Trophoblast cell (in vitro differentiated cells and primary cell): ENCODE results near the gene PRR23A.

Experiments
- DNase-seq, 2 donors: peaks; one replicate each; pipeline ENCODE4 v3.0.0-alpha.2; 2016
- H2AFZ ChIP-seq: 2 replicates; pipeline ENCODE4 v1.6.1; 2013; ENCODE audit warnings: low read length, moderate library complexity, mild to moderate bottlenecking; ENCODE audit not compliant: insufficient read depth, poor library complexity
- H2AK5ac ChIP-seq: 2 replicates; pipeline ENCODE4 v1.6.1; 2013; ENCODE audit warnings: mild to moderate bottlenecking, low read length
- H2BK120ac ChIP-seq: 2 replicates; pipeline ENCODE4 v1.6.1; 2013; ENCODE audit warnings: low read length, mild to moderate bottlenecking, moderate library complexity; ENCODE audit not compliant: insufficient read depth, poor library complexity
- H2BK12ac ChIP-seq: 2 replicates; pipeline ENCODE4 v1.6.1; 2013; ENCODE audit warnings: mild to moderate bottlenecking, low read length, moderate library complexity
- H2BK5ac ChIP-seq: 2 replicates; pipeline ENCODE4 v1.6.1; 2013; ENCODE audit warnings: low read length, low read depth, moderate library complexity, mild to moderate bottlenecking; ENCODE audit not compliant: poor library complexity
- H3K14ac ChIP-seq: 2 replicates; pipeline ENCODE4 v1.6.1; 2013; ENCODE audit warnings: mild to moderate bottlenecking, low read length
- H3K18ac ChIP-seq: 2 replicates; pipeline ENCODE4 v1.6.1; 2013; ENCODE audit warnings: mild to moderate bottlenecking, low read length
- H3K23ac ChIP-seq: 2 replicates; pipeline ENCODE4 v1.6.1; 2013; ENCODE audit warnings: low read length
- H3K27ac ChIP-seq: 2 replicates; pipeline ENCODE4 v1.5.1; 2013; ENCODE audit warnings: low read depth, mild to moderate bottlenecking, inconsistent platforms, low read length, moderate library complexity
- H3K27me3 ChIP-seq: 2 replicates; pipeline ENCODE4 v1.6.1; 2013; ENCODE audit warnings: inconsistent platforms, mild to moderate bottlenecking, low read length, moderate library complexity; ENCODE audit not compliant: insufficient read depth
- H3K36me3 ChIP-seq, 2 experiments: 1 replicate in 1 of 2; 2 replicates in 1 of 2; pipeline ENCODE4 v1.6.1; 2013; ENCODE audit warnings: low read length in 2 of 2, mild to moderate bottlenecking in 2 of 2, moderate library complexity in 1 of 2; ENCODE audit not compliant: insufficient read depth in 2 of 2, control insufficient read depth in 1 of 2
- H3K4ac ChIP-seq: 2 replicates; pipeline ENCODE4 v1.6.1; 2013; ENCODE audit warnings: low read depth, mild to moderate bottlenecking, low read length, moderate library complexity
- H3K4me1 ChIP-seq, 2 experiments: 1 replicate in 1 of 2; 2 replicates in 1 of 2; pipeline ENCODE4 v1.6.1; 2013; ENCODE audit warnings: low read length in 2 of 2, mild to moderate bottlenecking in 2 of 2, moderate library complexity in 1 of 2; ENCODE audit not compliant: insufficient read depth in 2 of 2, control insufficient read depth in 1 of 2
- H3K4me2 ChIP-seq: 2 replicates; pipeline ENCODE4 v1.6.1; 2013; ENCODE audit warnings: inconsistent platforms, mild to moderate bottlenecking, low read length, moderate library complexity
- H3K4me3 ChIP-seq: 2 replicates; pipeline ENCODE4 v1.5.1; 2013; ENCODE audit warnings: mild to moderate bottlenecking, low read depth, low read length, inconsistent platforms
- H3K79me1 ChIP-seq: one replicate; pipeline ENCODE4 v1.6.1; 2013; ENCODE audit warnings: low read length
- H3K79me2 ChIP-seq: 2 replicates; pipeline ENCODE4 v1.6.1; 2013; ENCODE audit warnings: low read length, mild to moderate bottlenecking; ENCODE audit not compliant: control insufficient read depth, insufficient read depth, poor library complexity
- H3K9ac ChIP-seq: 2 replicates; pipeline ENCODE4 v1.6.1; 2013; ENCODE audit warnings: mild to moderate bottlenecking, low read length
- H3K9me3 ChIP-seq: 2 replicates; pipeline ENCODE4 v1.6.1; 2013; ENCODE audit warnings: low read depth, mild to moderate bottlenecking, control low read depth, inconsistent platforms, low read length; ENCODE audit not compliant: insufficient read depth
- H4K12ac ChIP-seq: 2 replicates; pipeline ENCODE4 v1.6.1; 2013; ENCODE audit warnings: low read depth, mild to moderate bottlenecking, low read length, moderate library complexity
- H4K8ac ChIP-seq: 2 replicates; pipeline ENCODE4 v1.6.1; 2013; ENCODE audit warnings: low read depth, mild to moderate bottlenecking, low read length, moderate library complexity
- H4K91ac ChIP-seq: one replicate; pipeline ENCODE4 v1.6.1; 2013; ENCODE audit warnings: low read depth, mild to moderate bottlenecking, low read length, moderate library complexity
- WGBS: extraction: QIAGEN DNeasy Blood & Tissue Kit; methylation state at CpG from one replicate; pipeline ENCODE4 v1.1.7; 2013; ENCODE audit warnings: missing lambda C conversion rate; ENCODE audit not compliant: insufficient read length, insufficient coverage; ENCODE audit errors: extremely low coverage; 5-methylcytosine and 5-hydroxymethylcytosine counted together

PRR23A gene

GRCh38 chr3:139020868-139021234 lies 14.8 kb upstream of the PRR23A start, which contains the start of gene PRR23B:
TSS of gene PRR23B (minus strand) at chr3:139020926. CDS start at chr3:139020661, 265 bp downstream.
- no peaks in the 10 kb centered on the region for H3K27me3 ChIP-seq
- H3K4ac ChIP-seq: no peak within 1 kb of the TSS
- H4K8ac ChIP-seq: no peak within 1 kb of the TSS
- no peaks in the 10 kb centered on the region for H3K79me1 ChIP-seq
- H3K14ac ChIP-seq: no peak within 1 kb of the TSS
- WGBS: no CpG with 5 or more reads among the region's 19 CpGs
- H3K9ac ChIP-seq: no peak within 1 kb of the TSS
- H3K4me2 ChIP-seq: no peak within 1 kb of the TSS
- no peaks in the 10 kb centered on the region for H3K79me2 ChIP-seq
- no peak for DNase-seq
- H2AK5ac ChIP-seq: no peak within 1 kb of the TSS
- no peak within 1 kb of the TSS for H3K27ac ChIP-seq
- no peak within 1 kb of the TSS for H4K91ac ChIP-seq
- no peak within 1 kb of the TSS for H2BK5ac ChIP-seq
- no peak within 1 kb of the TSS for H3K18ac ChIP-seq
- no peak within 1 kb of the TSS for H3K4me3 ChIP-seq
- H2BK120ac ChIP-seq: no peak within 1 kb of the TSS
- no peak within 1 kb of the TSS for H3K23ac ChIP-seq
- no peaks in the 10 kb centered on the region for H3K36me3 ChIP-seq
- H4K12ac ChIP-seq: no peak within 1 kb of the TSS
- H2BK12ac ChIP-seq: no peak within 1 kb of the TSS
- H3K9me3 ChIP-seq: peaks cover 5% of the 10 kb centered on the region
- no peak within 1 kb of the TSS for H2AFZ ChIP-seq
- H3K4me1 ChIP-seq: no peaks in the 10 kb centered on the region

- Histone ChIP-seq H2AFZ (no peak overlapping the region), H3K4me1 (no peaks in the 10 kb centered on the region), H3K36me3 (no peaks in the 10 kb centered on the region), H3K27ac (no peak overlapping the region), H3K9me3 (peaks cover 5% of the 10 kb centered on the region), H3K4me3 (no peak overlapping the region), H3K23ac (no peak overlapping the region), H2AK5ac (no peak overlapping the region), H2BK12ac (no peak overlapping the region), H2BK5ac (no peak overlapping the region), H2BK120ac (no peak overlapping the region), H4K8ac (no peak overlapping the region), H3K14ac (no peak overlapping the region), H3K4me2 (no peak overlapping the region), H3K9ac (no peak overlapping the region), H3K18ac (no peak overlapping the region), H3K27me3 (no peaks in the 10 kb centered on the region), H3K79me2 (no peaks in the 10 kb centered on the region), H4K12ac (no peak overlapping the region), H4K91ac (no peak overlapping the region), H3K4ac (no peak overlapping the region), H3K79me1 (no peaks in the 10 kb centered on the region)
- no CpG with 5 or more reads among the region's 81 CpGs for WGBS
- no peak for DNase-seq
These were observed 14.2 kb upstream of the PRR23A start for GRCh38 chr3:139020036-139020867.

GRCh38 chr3:139016430-139017048 lies 10.5 kb upstream of the PRR23A start:
- no peak overlapping the region for H4K91ac ChIP-seq
- no peak overlapping the region for H3K14ac ChIP-seq
- H4K12ac ChIP-seq: no peak overlapping the region

GRCh38 chr3:139005356-139005993 lies 593 bp downstream of the PRR23A start:
- Histone ChIP-seq H3K79me2 (no peaks in the 10 kb centered on the region), H3K14ac (no peak overlapping the region), H3K18ac (no peak overlapping the region), H3K79me1 (no peaks in the 10 kb centered on the region), H2BK120ac (no peak overlapping the region), H2AK5ac (no peak overlapping the region), H3K4me2 (no peak overlapping the region), H3K4me1 (no peaks in the 10 kb centered on the region), H2BK5ac (no peak overlapping the region), H3K4me3 (no peak overlapping the region), H3K23ac (no peak overlapping the region), H3K9me3 (peaks cover 4% of the 10 kb centered on the region), H3K36me3 (no peaks in the 10 kb centered on the region), H4K8ac (no peak overlapping the region), H2BK12ac (no peak overlapping the region), H2AFZ (no peak overlapping the region), H3K4ac (no peak overlapping the region), H3K9ac (no peak overlapping the region), H4K91ac (no peak overlapping the region), H3K27me3 (no peaks in the 10 kb centered on the region), H4K12ac (no peak overlapping the region), H3K27ac (no peak overlapping the region)
- DNase-seq: no peak
- no CpG with 5 or more reads among the region's 45 CpGs for WGBS

More at GRCh38 chr3:139016430-139017048, 10.5 kb upstream of the PRR23A start:
- WGBS: no CpG with 5 or more reads among the region's 3 CpGs
- Histone ChIP-seq H2BK120ac (no peak overlapping the region), H3K79me2 (no peaks in the 10 kb centered on the region), H3K23ac (no peak overlapping the region), H3K4me2 (no peak overlapping the region), H3K9me3 (peaks cover 5% of the 10 kb centered on the region), H3K4me3 (no peak overlapping the region), H3K4ac (no peak overlapping the region), H2AK5ac (no peak overlapping the region), H4K8ac (no peak overlapping the region), H2AFZ (no peak overlapping the region), H2BK5ac (no peak overlapping the region), H3K36me3 (no peaks in the 10 kb centered on the region), H3K18ac (no peak overlapping the region), H3K27me3 (no peaks in the 10 kb centered on the region), H3K27ac (no peak overlapping the region), H2BK12ac (no peak overlapping the region), H3K79me1 (no peaks in the 10 kb centered on the region), H3K4me1 (no peaks in the 10 kb centered on the region), H3K9ac (no peak overlapping the region)
- no peak for DNase-seq
